DND-41 (cell line): ENCODE data around the gene CHD9NB.

ENCODE experiments used
- ATAC-seq: fragments of 200-7000 bp; cut with Tn5 transposase; 3 replicates; pipeline ENCODE4 v1.9.1; 2021; ENCODE audit warnings: low read depth; ENCODE audit not compliant: insufficient read depth
- DNase-seq: peaks from one replicate; pipeline ENCODE4 v3.0.0-alpha.2; 2020
- H2AFZ ChIP-seq: 2 replicates; pipeline ENCODE4 v1.6.0; 2012; ENCODE audit warnings: low read depth, low read length
- H3K27ac ChIP-seq: 2 replicates; pipeline ENCODE4 v1.5.1; 2012; ENCODE audit warnings: low read length, inconsistent platforms
- H3K27me3 ChIP-seq: fragments of 200-600 bp; sonication (generic); 2 replicates; pipeline ENCODE4 v1.6.0; 2012; ENCODE audit warnings: low read length, mild to moderate bottlenecking, inconsistent platforms; ENCODE audit not compliant: insufficient read depth, poor library complexity
- H3K36me3 ChIP-seq: 2 replicates; pipeline ENCODE4 v1.5.1; 2012; ENCODE audit warnings: low read length, inconsistent platforms; ENCODE audit not compliant: insufficient read depth
- H3K4me1 ChIP-seq: 2 replicates; pipeline ENCODE4 v1.5.1; 2012; ENCODE audit warnings: mild to moderate bottlenecking, low read length; ENCODE audit not compliant: insufficient read depth
- H3K4me2 ChIP-seq: 2 replicates; pipeline ENCODE4 v1.6.0; 2012; ENCODE audit warnings: mild to moderate bottlenecking, moderate library complexity, low read length, inconsistent platforms; ENCODE audit not compliant: insufficient read depth
- H3K4me3 ChIP-seq, 2 experiments: fragments of 200-600 bp in 1 of 2; shearing (Covaris generic) in 1 of 2; 2 replicates each; pipeline ENCODE4 v1.5.1; 2012 to 2016; ENCODE audit warnings: inconsistent platforms in 2 of 2, low read length in 2 of 2, mild to moderate bottlenecking in 2 of 2, low read depth in 1 of 2, moderate library complexity in 1 of 2
- H3K79me2 ChIP-seq: 2 replicates; pipeline ENCODE4 v1.6.0; 2012; ENCODE audit warnings: low read length, inconsistent platforms; ENCODE audit not compliant: insufficient read depth
- H3K9ac ChIP-seq: 2 replicates; pipeline ENCODE4 v1.6.0; 2012; ENCODE audit warnings: low read depth, mild to moderate bottlenecking, inconsistent platforms, low read length, moderate library complexity
- H3K9me3 ChIP-seq: 2 replicates; pipeline ENCODE4 v1.5.1; 2012; ENCODE audit warnings: low read length, moderate library complexity, mild to moderate bottlenecking, inconsistent platforms; ENCODE audit not compliant: insufficient read depth, severe bottlenecking
- H4K20me1 ChIP-seq: 2 replicates; pipeline ENCODE4 v1.6.0; 2012; ENCODE audit warnings: low read length; ENCODE audit not compliant: insufficient read depth
- EZH2 ChIP-seq: IDR thresholded peaks from 3 replicates; pipeline ENCODE4 v1.6.1; 2012; ENCODE audit warnings: borderline replicate concordance, low read depth, mild to moderate bottlenecking, moderate library complexity, low read length, inconsistent platforms; ENCODE audit not compliant: severe bottlenecking
- TF ChIP-seq, protein P1 (sequence below): IDR thresholded peaks from 2 replicates; pipeline ENCODE4 v1.5.1; 2012; ENCODE audit warnings: borderline replicate concordance, low read length, moderate library complexity, mild to moderate bottlenecking; ENCODE audit not compliant: poor library complexity, severe bottlenecking; ENCODE audit errors: extremely low read depth

The CHD9NB gene

DNA sequence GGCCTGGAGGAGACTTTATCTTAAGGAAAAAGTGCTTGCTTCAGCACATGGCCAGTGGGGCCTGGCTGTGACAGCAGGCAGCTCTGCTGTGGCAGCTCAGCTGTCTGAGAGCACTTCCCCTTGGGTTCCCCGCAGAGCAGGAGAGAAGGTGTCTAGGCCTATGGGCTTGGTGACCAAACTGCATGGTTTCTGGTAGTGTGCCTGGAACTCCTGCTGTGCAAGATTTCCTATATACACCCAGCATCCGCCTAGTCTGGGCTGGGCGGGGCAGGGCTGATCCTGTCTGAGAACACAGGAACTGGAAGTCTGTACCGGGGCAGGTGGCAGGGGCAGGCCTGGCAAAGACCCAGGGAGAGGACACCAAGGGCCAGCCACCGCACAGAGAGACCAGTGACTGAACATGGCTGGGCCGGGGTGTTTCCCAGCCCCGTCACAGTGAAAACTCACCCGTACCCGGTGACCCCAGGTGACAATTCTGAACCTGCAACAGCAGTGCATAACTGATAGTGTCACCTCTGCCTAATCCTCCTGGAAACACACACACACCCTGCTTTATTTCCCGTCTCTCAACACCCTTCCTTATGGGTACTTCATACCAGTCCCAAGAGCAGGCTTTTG lies 41.4 kb upstream of the CHD9NB start:
- Histone ChIP-seq H3K4me2 (no peak overlapping the region), H3K9me3 (no peaks in the 10 kb centered on the region), H4K20me1 (peaks cover 15% of the 10 kb centered on the region; the same call in 1 of the 2 replicates), H3K79me2 (peaks cover 63% of the 10 kb centered on the region), H3K4me3 (no peak overlapping the region), H3K27ac (no peak overlapping the region), H3K4me1 (peaks cover 14% of the 10 kb centered on the region), H3K36me3 (0 out of 2 replicates have a peak, but pooled peaks cover 3% of the 10 kb centered on the region), H3K9ac (no peak overlapping the region), H3K27me3 (no peaks in the 10 kb centered on the region), H2AFZ (no peak overlapping the region)
- DNase-seq (peak; percentile 26), ATAC-seq (peak; percentile 21; the same call in 1 of the 3 replicates)
- no peak for TF ChIP-seq EZH2
- TF ChIP-seq, protein P1, sequence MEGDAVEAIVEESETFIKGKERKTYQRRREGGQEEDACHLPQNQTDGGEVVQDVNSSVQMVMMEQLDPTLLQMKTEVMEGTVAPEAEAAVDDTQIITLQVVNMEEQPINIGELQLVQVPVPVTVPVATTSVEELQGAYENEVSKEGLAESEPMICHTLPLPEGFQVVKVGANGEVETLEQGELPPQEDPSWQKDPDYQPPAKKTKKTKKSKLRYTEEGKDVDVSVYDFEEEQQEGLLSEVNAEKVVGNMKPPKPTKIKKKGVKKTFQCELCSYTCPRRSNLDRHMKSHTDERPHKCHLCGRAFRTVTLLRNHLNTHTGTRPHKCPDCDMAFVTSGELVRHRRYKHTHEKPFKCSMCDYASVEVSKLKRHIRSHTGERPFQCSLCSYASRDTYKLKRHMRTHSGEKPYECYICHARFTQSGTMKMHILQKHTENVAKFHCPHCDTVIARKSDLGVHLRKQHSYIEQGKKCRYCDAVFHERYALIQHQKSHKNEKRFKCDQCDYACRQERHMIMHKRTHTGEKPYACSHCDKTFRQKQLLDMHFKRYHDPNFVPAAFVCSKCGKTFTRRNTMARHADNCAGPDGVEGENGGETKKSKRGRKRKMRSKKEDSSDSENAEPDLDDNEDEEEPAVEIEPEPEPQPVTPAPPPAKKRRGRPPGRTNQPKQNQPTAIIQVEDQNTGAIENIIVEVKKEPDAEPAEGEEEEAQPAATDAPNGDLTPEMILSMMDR, result no peak

DNA sequence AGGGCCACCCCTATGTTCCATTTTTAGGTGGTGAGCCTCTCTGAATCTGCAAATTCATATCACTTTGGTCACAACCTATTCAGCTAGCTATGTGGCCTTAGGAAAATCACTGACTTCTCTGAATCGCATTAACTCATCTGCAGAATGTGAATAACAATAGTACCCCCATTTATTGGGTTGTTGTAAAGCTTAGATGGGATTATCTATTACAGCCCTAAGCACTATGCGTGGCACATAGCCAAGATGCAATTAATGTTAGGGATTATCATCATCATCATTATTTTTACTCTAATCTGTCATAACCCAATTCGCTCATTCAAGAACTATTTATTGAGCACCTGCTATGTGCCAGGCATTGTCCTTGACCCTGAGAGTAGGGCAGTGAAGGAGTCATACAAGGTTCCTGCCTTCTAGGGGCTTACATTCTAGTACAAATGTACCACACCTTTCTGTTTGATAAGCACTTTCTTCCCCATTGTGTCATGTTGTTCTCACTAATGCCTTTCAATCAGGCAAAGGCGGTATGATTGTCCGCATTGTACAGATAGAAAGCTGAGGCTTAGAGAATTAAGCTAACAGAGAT lies 40.6 kb upstream of the CHD9NB start:
- no peak overlapping the region for H3K4me3 ChIP-seq
- no peaks in the 10 kb centered on the region for H3K9me3 ChIP-seq
- DNase-seq (no peak), ATAC-seq (no peak)
- peaks cover 5% of the 10 kb centered on the region for H3K4me1 ChIP-seq
- H3K4me2 ChIP-seq, result no peak overlapping the region
- TF ChIP-seq EZH2, result no peak
- no peak overlapping the region for H3K9ac ChIP-seq
- H2AFZ ChIP-seq, result no peak overlapping the region
- H3K36me3 ChIP-seq, result 0 out of 2 replicates have a peak, but pooled peaks cover 3% of the 10 kb centered on the region
- no peaks in the 10 kb centered on the region for H3K27me3 ChIP-seq
- peaks cover 15% of the 10 kb centered on the region for H4K20me1 ChIP-seq
- H3K79me2 ChIP-seq, result peaks cover 66% of the 10 kb centered on the region
- H3K27ac ChIP-seq, result no peak overlapping the region

DNA sequence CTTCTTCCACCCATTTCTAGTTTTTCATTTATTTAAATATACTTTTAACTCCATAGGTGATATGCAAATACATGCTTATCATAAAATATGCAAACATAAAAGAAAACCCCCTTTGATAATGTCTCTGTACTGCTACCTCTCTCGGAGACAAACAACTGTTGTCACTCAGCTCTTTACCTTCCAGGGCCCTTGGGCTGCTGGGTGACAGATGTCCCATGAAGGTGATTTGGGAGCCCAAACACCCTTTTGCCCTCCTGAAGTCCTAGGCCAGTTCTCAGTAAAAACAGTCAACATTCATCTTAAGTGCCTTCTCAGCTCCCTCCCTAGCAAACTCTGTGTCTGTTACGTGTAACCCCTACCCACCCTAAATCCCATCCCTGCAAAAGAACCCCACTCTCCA lies 39.6 kb upstream of the CHD9NB start:
- Histone ChIP-seq H3K27me3 (no peaks in the 10 kb centered on the region), H3K9ac (no peak overlapping the region)

More for the DNA sequence above, 39.6 kb upstream of the CHD9NB start:
- no peak overlapping the region for H3K4me3 ChIP-seq
- H3K36me3 ChIP-seq, result 0 out of 2 replicates have a peak, but pooled peaks cover 3% of the 10 kb centered on the region
- H3K4me1 ChIP-seq, result no peaks in the 10 kb centered on the region
- peaks cover 64% of the 10 kb centered on the region for H3K79me2 ChIP-seq
- no peak overlapping the region for H3K27ac ChIP-seq
- H3K9me3 ChIP-seq, result no peaks in the 10 kb centered on the region
- H3K4me2 ChIP-seq, result no peak overlapping the region
- TF ChIP-seq EZH2, result no peak
- TF ChIP-seq, protein P1, result no peak
- peaks cover 15% of the 10 kb centered on the region for H4K20me1 ChIP-seq
- H2AFZ ChIP-seq, result no peak overlapping the region
- DNase-seq (no peak), ATAC-seq (no peak)
